Thoracic aorta (tissue), 2 donors: Measurements from ENCODE around the gene NAPB. TPM values are rescaled to one million over a fixed set of nuclear protein-coding genes. Genes with fewer than 3 reads are reported as not detected.

Source experiments
- ATAC-seq: fragments of 150-250 bp; one replicate; pipeline ENCODE4 v1.8.0; 2017; ENCODE audit warnings: low read depth; ENCODE audit not compliant: insufficient number of reproducible peaks, low FRiP score
- DNase-seq: peaks from one replicate; pipeline ENCODE4 v3.0.0-alpha.2; 2020; ENCODE audit warnings: low spot score
- H3K27ac ChIP-seq, 2 donors: fragments of 200-600 bp; sonication (generic); 1 replicate in 1 of 2; 2 replicates in 1 of 2; pipeline ENCODE4 v1.5.1; 2016; ENCODE audit warnings: mild to moderate bottlenecking in 2 of 2, moderate library complexity in 2 of 2
- H3K27me3 ChIP-seq: fragments of 200-600 bp; sonication (generic); replicated peaks from 2 replicates; pipeline ENCODE4 v1.6.0; 2016; ENCODE audit warnings: mild to moderate bottlenecking; ENCODE audit not compliant: insufficient read depth
- H3K36me3 ChIP-seq: fragments of 200-600 bp; sonication (generic); one replicate; pipeline ENCODE4 v1.5.1; 2016
- H3K4me1 ChIP-seq, 2 donors: fragments of 200-600 bp; sonication (generic); 1 replicate in 1 of 2; 2 replicates in 1 of 2; pipeline versions ENCODE4 v1.5.1 to v1.6.0; 2016; ENCODE audit warnings: low read depth in 2 of 2, mild to moderate bottlenecking in 1 of 2; ENCODE audit not compliant: control insufficient read depth in 1 of 2
- H3K4me3 ChIP-seq: fragments of 200-600 bp; sonication (generic); 2 replicates; pipeline ENCODE4 v1.5.1; 2016; ENCODE audit warnings: mild to moderate bottlenecking
- H3K9me3 ChIP-seq: fragments of 200-600 bp; sonication (generic); 2 replicates; pipeline ENCODE4 v1.5.1; 2016
- CTCF ChIP-seq: fragments of 200-600 bp; sonication (generic); IDR thresholded peaks from one replicate; pipeline ENCODE4 v1.5.1; 2019; ENCODE audit warnings: antibody characterized with exemption
- total RNA-seq, 2 donors: library from RNA; depleted of rRNA; stranded (reverse); fragments of >200 nt; gene quantifications; one replicate each; pipeline versions ENCODE4 v1.1.0 to v1.2.3, GENCODE V29; 2016

Gene NAPB
- total RNA-seq, 2 donors from 2014 or later: 10.2 to 17.1 TPM

DNA sequence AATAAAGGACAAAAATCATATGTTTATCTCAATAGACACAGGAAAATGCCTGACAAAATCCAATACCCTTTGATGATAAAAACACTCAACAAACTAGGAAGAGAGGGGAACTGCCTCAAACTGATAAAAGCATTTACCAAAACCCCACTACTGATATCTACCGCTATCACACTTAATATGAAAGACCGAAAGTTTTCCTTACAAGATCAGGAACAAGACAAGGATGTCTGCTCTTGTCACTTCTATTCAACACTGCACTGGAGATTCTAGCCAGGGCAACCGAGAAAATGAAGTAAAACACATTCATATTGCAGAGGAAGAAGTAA lies 34.2 kb downstream of the NAPB start:
- no peak for TF ChIP-seq CTCF
- Histone ChIP-seq H3K4me1 (no peaks in the 10 kb centered on the region), H3K27me3 (no peaks in the 10 kb centered on the region), H3K4me3 (no peak overlapping the region), H3K36me3 (no peaks in the 10 kb centered on the region), H3K27ac (no peak overlapping the region), H3K9me3 (no peaks in the 10 kb centered on the region)
- no peak for ATAC-seq
- no peak for DNase-seq

DNA sequence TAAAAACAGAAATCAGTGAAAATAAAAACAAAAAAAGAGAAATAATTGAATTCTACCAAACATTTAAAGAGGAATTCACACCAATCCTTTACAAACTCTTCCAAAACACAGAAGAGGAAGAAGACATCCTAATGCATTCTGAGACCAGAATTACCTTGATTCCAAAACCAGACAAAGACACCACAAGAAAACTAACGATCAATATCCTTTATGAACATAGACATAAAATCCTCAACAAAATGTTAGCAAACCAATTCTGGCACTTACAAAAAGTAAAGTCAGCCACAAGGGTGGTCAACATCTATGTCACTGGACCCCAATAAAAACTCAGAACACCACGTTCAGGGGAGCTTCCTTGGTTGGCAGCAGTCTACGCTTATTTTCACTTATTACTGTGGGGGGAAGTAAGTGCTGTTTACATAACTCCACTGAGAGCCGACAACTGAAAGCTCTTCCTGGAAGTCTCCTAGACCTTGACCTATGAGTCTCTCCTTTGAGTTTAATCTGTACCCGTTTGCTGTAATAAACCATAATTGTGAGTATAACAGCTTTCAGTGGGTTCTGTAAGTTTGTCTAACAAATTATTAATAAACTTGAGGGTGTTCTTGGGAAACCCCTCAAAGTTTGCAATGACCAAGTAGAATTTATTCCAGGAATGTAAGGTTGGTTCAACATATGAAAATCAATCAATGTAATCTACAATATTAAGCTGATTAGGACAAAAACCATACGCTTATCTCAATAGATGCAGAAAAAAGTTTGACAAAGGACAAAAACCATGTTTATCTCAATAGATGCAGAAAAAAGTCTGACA lies 34.8 kb downstream of the NAPB start:
- no peak overlapping the region for H3K27ac ChIP-seq
- H3K4me3 ChIP-seq: no peak overlapping the region
- ATAC-seq: no peak
- no peaks in the 10 kb centered on the region for H3K9me3 ChIP-seq
- no peaks in the 10 kb centered on the region for H3K36me3 ChIP-seq
- no peak for TF ChIP-seq CTCF
- no peak for DNase-seq
- H3K27me3 ChIP-seq: no peaks in the 10 kb centered on the region
- H3K4me1 ChIP-seq: no peaks in the 10 kb centered on the region

DNA sequence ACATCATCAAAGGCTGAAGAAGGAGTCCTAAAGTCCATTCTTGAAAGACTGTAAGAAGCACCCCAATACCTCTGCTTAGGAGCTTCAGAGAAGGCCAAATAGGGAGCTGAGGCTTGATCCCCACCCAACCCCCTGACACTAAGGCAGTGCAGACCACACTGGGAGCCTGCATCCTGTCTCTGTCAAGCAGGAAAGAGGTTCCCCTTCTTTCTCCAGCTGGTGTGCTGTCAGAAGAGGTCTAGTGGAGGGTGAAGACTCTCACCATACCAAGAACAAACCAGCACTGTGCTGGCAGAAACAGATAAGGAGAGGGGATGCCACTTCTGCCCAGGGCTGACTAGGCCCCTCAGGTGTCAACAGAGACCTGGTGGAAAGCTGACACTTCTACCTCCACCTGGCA lies 39.4 kb downstream of the NAPB start:
- no peak for TF ChIP-seq CTCF
- H3K27me3 ChIP-seq: no peaks in the 10 kb centered on the region
- H3K4me1 ChIP-seq: no peaks in the 10 kb centered on the region
- H3K36me3 ChIP-seq: no peaks in the 10 kb centered on the region
- H3K27ac ChIP-seq: no peak overlapping the region
- H3K9me3 ChIP-seq: no peaks in the 10 kb centered on the region
- H3K4me3 ChIP-seq: no peak overlapping the region
- no peak for ATAC-seq
- no peak for DNase-seq

GRCh38 chr20:23379772-23380171 lies 41.5 kb downstream of the NAPB start:
- Histone ChIP-seq H3K36me3 (peaks cover 7% of the 10 kb centered on the region), H3K27me3 (no peaks in the 10 kb centered on the region), H3K9me3 (no peaks in the 10 kb centered on the region), H3K4me3 (no peak overlapping the region), H3K27ac (no peak overlapping the region), H3K4me1 (no peaks in the 10 kb centered on the region)
- DNase-seq: no peak
- TF ChIP-seq CTCF: no peak
- ATAC-seq: no peak

DNA sequence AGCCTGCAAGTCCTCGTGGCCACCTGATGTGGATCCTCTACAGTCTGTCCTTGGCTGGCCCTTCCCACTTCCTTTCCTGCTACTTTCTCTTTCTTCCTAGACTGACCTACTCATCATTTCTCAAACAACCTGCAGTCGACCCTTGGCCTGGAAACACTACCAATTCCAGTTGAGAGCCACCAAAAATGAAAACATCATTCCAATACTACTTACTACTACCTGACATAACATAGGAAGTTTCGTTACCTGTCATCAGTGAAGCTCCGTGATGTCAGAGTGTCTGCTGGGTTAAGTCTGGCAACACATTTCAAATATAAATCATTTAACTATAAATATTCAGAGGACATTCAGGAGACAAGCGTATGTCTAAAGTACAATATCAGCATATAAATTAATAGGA lies 45.5 kb downstream of the NAPB start:
- H3K27me3 ChIP-seq: no peaks in the 10 kb centered on the region
- TF ChIP-seq CTCF: no peak
- H3K4me1 ChIP-seq: no peaks in the 10 kb centered on the region
- no peaks in the 10 kb centered on the region for H3K9me3 ChIP-seq
- DNase-seq: no peak
- H3K36me3 ChIP-seq: peaks cover 19% of the 10 kb centered on the region
- H3K27ac ChIP-seq: no peak overlapping the region
- no peak overlapping the region for H3K4me3 ChIP-seq
- no peak for ATAC-seq
